Progenitor cell of endocrine pancreas (in vitro differentiated cells): ENCODE measurements around the gene APOBEC3H. TPM values are rescaled to one million over a fixed set of nuclear protein-coding genes. Genes with fewer than 3 reads are reported as not detected.

Source experiments
- DNase-seq: peaks from one replicate; pipeline ENCODE4 v3.0.0; 2021; ENCODE audit warnings: low spot score; ENCODE audit not compliant: unreplicated experiment
- H3K27ac Mint-ChIP-seq: 2 replicates; pipeline ENCODE4 v1.8.0; 2021; ENCODE audit warnings: mild to moderate bottlenecking, moderate library complexity, mixed read lengths
- H3K27me3 Mint-ChIP-seq: 2 replicates; pipeline ENCODE4 v1.8.0; 2021; ENCODE audit warnings: mixed read lengths
- H3K36me3 Mint-ChIP-seq: 2 replicates; pipeline ENCODE4 v1.8.0; 2022; ENCODE audit warnings: mixed read lengths; ENCODE audit not compliant: insufficient read depth
- H3K4me1 Mint-ChIP-seq: 2 replicates; pipeline ENCODE4 v1.8.0; 2021; ENCODE audit warnings: low read depth, mixed read lengths
- H3K4me3 Mint-ChIP-seq: 2 replicates; pipeline ENCODE4 v1.8.0; 2021; ENCODE audit warnings: low read depth, mild to moderate bottlenecking, moderate library complexity, mixed read lengths
- H3K9me3 Mint-ChIP-seq: 2 replicates; pipeline ENCODE4 v1.8.0; 2021; ENCODE audit warnings: low read depth, mixed read lengths
- CTCF ChIP-seq: fragments of 200-600 bp; sonication (generic); IDR thresholded peaks from one replicate; pipeline ENCODE4 v1.5.0; 2021; ENCODE audit warnings: antibody characterized with exemption, mild to moderate bottlenecking; ENCODE audit not compliant: unreplicated experiment
- total RNA-seq: library from RNA; stranded (reverse); gene quantifications from 2 replicates; pipeline ENCODE4 v1.2.1, GENCODE V29; 2021

The APOBEC3H gene
- total RNA-seq, 1 donor from 2014 or later: not detected

GRCh38 chr22:39129746-39130145, 32.7 kb downstream of the APOBEC3H start:
- TF ChIP-seq CTCF: no peak
- Mint-ChIP-seq H3K9me3 (no peaks in the 10 kb centered on the region), H3K36me3 (no peaks in the 10 kb centered on the region), H3K4me1 (peaks cover 6% of the 10 kb centered on the region), H3K27ac (no peak overlapping the region), H3K27me3 (peaks cover 3% of the 10 kb centered on the region), H3K4me3 (no peak overlapping the region)
- DNase-seq: no peak

GRCh38 chr22:39130152-39130704, 33.2 kb downstream of the APOBEC3H start:
- no peak overlapping the region for H3K27ac Mint-ChIP-seq

GRCh38 chr22:39130892-39131855, 34.1 kb downstream of the APOBEC3H start:
- no peak overlapping the region for H3K27ac Mint-ChIP-seq
- no peak for DNase-seq
- TF ChIP-seq CTCF: no peak
- H3K27me3 Mint-ChIP-seq: peaks cover 7% of the 10 kb centered on the region
- H3K9me3 Mint-ChIP-seq: no peaks in the 10 kb centered on the region
- no peaks in the 10 kb centered on the region for H3K36me3 Mint-ChIP-seq
- H3K4me3 Mint-ChIP-seq: no peak overlapping the region
- peaks cover 9% of the 10 kb centered on the region for H3K4me1 Mint-ChIP-seq

More at GRCh38 chr22:39130152-39130704, 33.2 kb downstream of the APOBEC3H start:
- Mint-ChIP-seq H3K9me3 (no peaks in the 10 kb centered on the region), H3K4me3 (no peak overlapping the region), H3K4me1 (peaks cover 8% of the 10 kb centered on the region), H3K36me3 (no peaks in the 10 kb centered on the region), H3K27me3 (peaks cover 6% of the 10 kb centered on the region)
- no peak for DNase-seq
- TF ChIP-seq CTCF: no peak

- H3K9me3 Mint-ChIP-seq: no peaks in the 10 kb centered on the region
- no peak for TF ChIP-seq CTCF
- DNase-seq: no peak
- peaks cover 12% of the 10 kb centered on the region for H3K4me1 Mint-ChIP-seq
- H3K4me3 Mint-ChIP-seq: no peak overlapping the region
- H3K36me3 Mint-ChIP-seq: no peaks in the 10 kb centered on the region
- no peak overlapping the region for H3K27ac Mint-ChIP-seq
- H3K27me3 Mint-ChIP-seq: peaks cover 7% of the 10 kb centered on the region
These were observed 35.2 kb downstream of the APOBEC3H start for GRCh38 chr22:39132281-39132680.

- Mint-ChIP-seq H3K4me3 (no peak overlapping the region), H3K27me3 (peaks cover 7% of the 10 kb centered on the region), H3K4me1 (peaks cover 12% of the 10 kb centered on the region), H3K36me3 (no peaks in the 10 kb centered on the region), H3K9me3 (no peaks in the 10 kb centered on the region), H3K27ac (no peak overlapping the region)
- TF ChIP-seq CTCF: no peak
- DNase-seq: no peak
These were observed 36.0 kb downstream of the APOBEC3H start for GRCh38 chr22:39132871-39133524.
